ENCODE measurements around the gene S100A16.

S100A16 gene

GRCh38 chr1:153628638-153629342 lies 15.9 kb upstream of the S100A16 start:
- TF ChIP-seq CTCF (IDR thresholded peaks at IDR 0.05): no peak

GRCh38 chr1:153627715-153628626 lies 15.0 kb upstream of the S100A16 start, which contains the start of gene S100A1:
TSS of gene S100A1 (plus strand) at chr1:153628434. CDS start at chr1:153630522, 2,088 bp downstream.
- TF ChIP-seq CTCF (IDR thresholded peaks at IDR 0.05): peak; percentile 12; the same call in 1 of the 2 replicates

GRCh38 chr1:153626904-153627714 lies 14.2 kb upstream of the S100A16 start, which contains the start of gene S100A13:
TSS of gene S100A13 (minus strand) at chr1:153627505. CDS start at chr1:153626472, 1,033 bp downstream.
- TF ChIP-seq CTCF (IDR thresholded peaks at IDR 0.05): no peak

GRCh38 chr1:153626477-153626903 lies 13.6 kb upstream of the S100A16 start:
- TF ChIP-seq CTCF (IDR thresholded peaks at IDR 0.05): no peak

GRCh38 chr1:153624965-153625611 lies 12.2 kb upstream of the S100A16 start:
- no peak for TF ChIP-seq CTCF (IDR thresholded peaks at IDR 0.05)

GRCh38 chr1:153623101-153623500 lies 10.2 kb upstream of the S100A16 start:
- no peak for TF ChIP-seq CTCF (IDR thresholded peaks at IDR 0.05)
